Measurements from ENCODE around the gene THEMIS2.
"Not testable (repeated sequence)": the region's sequence is repeated elsewhere in the genome, so short reads cannot be mapped to it uniquely, and the experiment has no call there.

THEMIS2 gene

GRCh38 chr1:27864264-27864895, 8.0 kb upstream of the THEMIS2 start:
- Histone ChIP-seq H3K27me3 (ENCODE audit: control insufficient read depth in 1 of 2, insufficient read depth in 2 of 2, low read length in 2 of 2) (no peaks in the 10 kb centered on the region), H3K27ac (ENCODE audit: low read length) (no peak overlapping the region), H3K4me3 (ENCODE audit: low read length in 2 of 2) (no peak overlapping the region), H3K9me3 (ENCODE audit: control insufficient read depth in 2 of 2, low read length in 2 of 2) (no peaks in the 10 kb centered on the region), H3K4me1 (ENCODE audit: control insufficient read depth, insufficient read depth, low read length) (no peaks in the 10 kb centered on the region), H3K36me3 (ENCODE audit: control insufficient read depth in 2 of 2, insufficient read depth in 2 of 2, low read length in 2 of 2) (no peaks in the 10 kb centered on the region), H3K9ac (ENCODE audit: low read length in 2 of 2) (no peak overlapping the region)

- Histone ChIP-seq H3K27ac (ENCODE audit: low read length) (no peak overlapping the region), H3K27me3 (ENCODE audit: control insufficient read depth in 1 of 2, insufficient read depth in 2 of 2, low read length in 2 of 2) (no peaks in the 10 kb centered on the region), H3K4me1 (ENCODE audit: control insufficient read depth, insufficient read depth, low read length) (no peaks in the 10 kb centered on the region), H3K9me3 (ENCODE audit: control insufficient read depth in 2 of 2, low read length in 2 of 2) (no peaks in the 10 kb centered on the region), H3K4me3 (ENCODE audit: low read length in 2 of 2) (no peak overlapping the region), H3K9ac (ENCODE audit: low read length in 2 of 2) (no peak overlapping the region), H3K36me3 (ENCODE audit: control insufficient read depth in 2 of 2, insufficient read depth in 2 of 2, low read length in 2 of 2) (no peaks in the 10 kb centered on the region)
Measured at GRCh38 chr1:27865821-27866220, 6.5 kb upstream of the THEMIS2 start.

GRCh38 chr1:27868556-27868931, 3.8 kb upstream of the THEMIS2 start:
- Histone ChIP-seq H3K27me3 (ENCODE audit: control insufficient read depth in 1 of 2, insufficient read depth in 2 of 2, low read length in 2 of 2) (peaks cover 8 to 11% of the 10 kb centered on the region in 2 donors), H3K36me3 (ENCODE audit: control insufficient read depth in 2 of 2, insufficient read depth in 2 of 2, low read length in 2 of 2) (no peaks in the 10 kb centered on the region), H3K4me1 (ENCODE audit: control insufficient read depth, insufficient read depth, low read length) (peaks cover 8% of the 10 kb centered on the region), H3K4me3 (ENCODE audit: low read length in 2 of 2) (no peak overlapping the region), H3K9ac (ENCODE audit: low read length in 2 of 2) (no peak overlapping the region), H3K9me3 (ENCODE audit: control insufficient read depth in 2 of 2, low read length in 2 of 2) (no peaks in the 10 kb centered on the region), H3K27ac (ENCODE audit: low read length) (no peak overlapping the region)

- Histone ChIP-seq H3K36me3 (ENCODE audit: control insufficient read depth in 2 of 2, insufficient read depth in 2 of 2, low read length in 2 of 2) (no peaks in the 10 kb centered on the region), H3K27me3 (ENCODE audit: control insufficient read depth in 1 of 2, insufficient read depth in 2 of 2, low read length in 2 of 2) (peaks cover 10 to 11% of the 10 kb centered on the region in 2 donors), H3K27ac (ENCODE audit: low read length) (no peak overlapping the region), H3K4me1 (ENCODE audit: control insufficient read depth, insufficient read depth, low read length) (peaks cover 9% of the 10 kb centered on the region), H3K9me3 (ENCODE audit: control insufficient read depth in 2 of 2, low read length in 2 of 2) (no peaks in the 10 kb centered on the region), H3K4me3 (ENCODE audit: low read length in 2 of 2) (no peak overlapping the region), H3K9ac (ENCODE audit: low read length in 2 of 2) (no peak overlapping the region)
Measured at GRCh38 chr1:27868932-27869718, 3.2 kb upstream of the THEMIS2 start.

- H3K4me1 ChIP-seq (ENCODE audit: control insufficient read depth, insufficient read depth, low read length): peaks cover 9% of the 10 kb centered on the region
- H3K9me3 ChIP-seq (ENCODE audit: control insufficient read depth in 2 of 2, low read length in 2 of 2): no peaks in the 10 kb centered on the region
- peaks cover 10 to 11% of the 10 kb centered on the region in 2 donors for H3K27me3 ChIP-seq (ENCODE audit: control insufficient read depth in 1 of 2, insufficient read depth in 2 of 2, low read length in 2 of 2)
- no peak overlapping the region for H3K27ac ChIP-seq (ENCODE audit: low read length)
- H3K9ac ChIP-seq (ENCODE audit: low read length in 2 of 2): no peak overlapping the region
- H3K4me3 ChIP-seq (ENCODE audit: low read length in 2 of 2): no peak overlapping the region
- no peaks in the 10 kb centered on the region for H3K36me3 ChIP-seq (ENCODE audit: control insufficient read depth in 2 of 2, insufficient read depth in 2 of 2, low read length in 2 of 2)
Measured at GRCh38 chr1:27869719-27870085, 2.6 kb upstream of the THEMIS2 start.

GRCh38 chr1:27871076-27871475, 1.3 kb upstream of the THEMIS2 start:
- H3K27ac ChIP-seq (ENCODE audit: low read length); H3K4me3 ChIP-seq (ENCODE audit: low read length in 2 of 2); H3K4me1 ChIP-seq (ENCODE audit: control insufficient read depth, insufficient read depth, low read length); H3K36me3 ChIP-seq (ENCODE audit: control insufficient read depth in 2 of 2, insufficient read depth in 2 of 2, low read length in 2 of 2); H3K9ac ChIP-seq (ENCODE audit: low read length in 2 of 2); H3K9me3 ChIP-seq (ENCODE audit: control insufficient read depth in 2 of 2, low read length in 2 of 2): not testable (repeated sequence)
- peaks cover 10 to 11% of the 10 kb centered on the region in 2 donors for H3K27me3 ChIP-seq (ENCODE audit: control insufficient read depth in 1 of 2, insufficient read depth in 2 of 2, low read length in 2 of 2)

- H3K9ac ChIP-seq (ENCODE audit: low read length in 2 of 2): peak overlapping the region; percentile 19 to 47
- H3K4me1 ChIP-seq (ENCODE audit: control insufficient read depth, insufficient read depth, low read length): peaks cover 11% of the 10 kb centered on the region
- H3K9me3 ChIP-seq (ENCODE audit: control insufficient read depth in 2 of 2, low read length in 2 of 2): no peaks in the 10 kb centered on the region
- H3K36me3 ChIP-seq (ENCODE audit: control insufficient read depth in 2 of 2, insufficient read depth in 2 of 2, low read length in 2 of 2): no peaks in the 10 kb centered on the region
- peaks cover 10 to 11% of the 10 kb centered on the region in 2 donors for H3K27me3 ChIP-seq (ENCODE audit: control insufficient read depth in 1 of 2, insufficient read depth in 2 of 2, low read length in 2 of 2)
- H3K4me3 ChIP-seq (ENCODE audit: low read length in 2 of 2): peak overlapping the region; percentile 73 to 78
- peak overlapping the region; percentile 37 for H3K27ac ChIP-seq (ENCODE audit: low read length)
Measured at GRCh38 chr1:27872802-27873551, 633 bp downstream of the THEMIS2 start.

GRCh38 chr1:27873671-27874384, 1.5 kb downstream of the THEMIS2 start:
- no peak overlapping the region for H3K9ac ChIP-seq (ENCODE audit: low read length in 2 of 2)
- no peaks in the 10 kb centered on the region for H3K9me3 ChIP-seq (ENCODE audit: control insufficient read depth in 2 of 2, low read length in 2 of 2)
- H3K36me3 ChIP-seq (ENCODE audit: control insufficient read depth in 2 of 2, insufficient read depth in 2 of 2, low read length in 2 of 2): no peaks in the 10 kb centered on the region
- peaks cover 11% of the 10 kb centered on the region for H3K4me1 ChIP-seq (ENCODE audit: control insufficient read depth, insufficient read depth, low read length)
- H3K27ac ChIP-seq (ENCODE audit: low read length): no peak overlapping the region
- H3K27me3 ChIP-seq (ENCODE audit: control insufficient read depth in 1 of 2, insufficient read depth in 2 of 2, low read length in 2 of 2): peaks cover 10 to 11% of the 10 kb centered on the region in 2 donors
- peak overlapping the region in 1 of 2 donors; percentile 73 for H3K4me3 ChIP-seq (ENCODE audit: low read length in 2 of 2)

GRCh38 chr1:27876341-27877114, 4.2 kb downstream of the THEMIS2 start:
- H3K9me3 ChIP-seq (ENCODE audit: control insufficient read depth in 2 of 2, low read length in 2 of 2): no peaks in the 10 kb centered on the region
- H3K9ac ChIP-seq (ENCODE audit: low read length in 2 of 2): no peak overlapping the region
- H3K36me3 ChIP-seq (ENCODE audit: control insufficient read depth in 2 of 2, insufficient read depth in 2 of 2, low read length in 2 of 2): no peaks in the 10 kb centered on the region
- H3K4me3 ChIP-seq (ENCODE audit: low read length in 2 of 2): no peak overlapping the region
- H3K27me3 ChIP-seq (ENCODE audit: control insufficient read depth in 1 of 2, insufficient read depth in 2 of 2, low read length in 2 of 2): peaks cover 11 to 12% of the 10 kb centered on the region in 2 donors
- H3K4me1 ChIP-seq (ENCODE audit: control insufficient read depth, insufficient read depth, low read length): peaks cover 11% of the 10 kb centered on the region
- H3K27ac ChIP-seq (ENCODE audit: low read length): no peak overlapping the region

GRCh38 chr1:27877115-27877416, 4.7 kb downstream of the THEMIS2 start:
- Histone ChIP-seq H3K36me3 (ENCODE audit: control insufficient read depth in 2 of 2, insufficient read depth in 2 of 2, low read length in 2 of 2) (no peaks in the 10 kb centered on the region), H3K9ac (ENCODE audit: low read length in 2 of 2) (no peak overlapping the region), H3K9me3 (ENCODE audit: control insufficient read depth in 2 of 2, low read length in 2 of 2) (no peaks in the 10 kb centered on the region), H3K4me3 (ENCODE audit: low read length in 2 of 2) (no peak overlapping the region), H3K4me1 (ENCODE audit: control insufficient read depth, insufficient read depth, low read length) (peaks cover 11% of the 10 kb centered on the region), H3K27ac (ENCODE audit: low read length) (no peak overlapping the region), H3K27me3 (ENCODE audit: control insufficient read depth in 1 of 2, insufficient read depth in 2 of 2, low read length in 2 of 2) (peaks cover 11 to 12% of the 10 kb centered on the region in 2 donors)
